VCaP (cell line): ENCODE measurements around the gene IL1RL1.

Source experiments
- H3K27ac ChIP-seq: fragments of 450-650 bp; 2 replicates; pipeline ENCODE4 v1.5.1; 2017
- TF ChIP-seq, protein P1 (sequence below): fragments of 450-650 bp; conservative IDR thresholded peaks from 2 replicates; pipeline ENCODE4 v1.5.1; 2017; ENCODE audit warnings: mild to moderate bottlenecking, moderate library complexity

IL1RL1 gene

DNA sequence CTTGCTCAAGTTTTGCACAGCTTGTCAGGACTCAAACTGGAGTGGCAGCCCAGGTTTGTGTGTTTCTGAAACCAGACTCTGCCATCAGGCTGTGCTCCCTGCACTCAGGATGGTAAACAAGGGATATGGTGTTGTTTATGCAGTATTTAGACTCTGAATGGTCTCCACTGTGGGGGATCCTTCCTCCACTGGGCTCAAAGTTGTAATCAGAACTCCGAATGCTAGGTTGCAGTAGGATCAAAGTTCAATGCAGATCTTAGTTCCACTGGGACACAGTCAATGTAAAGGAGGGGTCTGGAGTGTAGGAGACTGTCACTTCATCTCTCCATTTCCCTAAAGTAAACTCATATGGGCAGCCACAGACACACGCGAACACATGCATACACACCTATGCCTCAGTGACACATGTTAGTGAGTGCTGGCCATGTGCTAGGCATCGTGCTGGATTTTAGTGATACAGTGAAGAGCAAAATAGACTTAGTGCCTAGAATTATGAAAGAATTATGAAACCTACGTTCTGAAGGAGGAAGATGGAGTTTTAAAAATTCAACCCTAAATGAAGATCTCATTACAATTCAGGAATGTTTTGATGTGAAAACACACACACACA lies 50.4 kb downstream of the IL1RL1 start:
- H3K27ac ChIP-seq, result no peak overlapping the region
- TF ChIP-seq, protein P1, sequence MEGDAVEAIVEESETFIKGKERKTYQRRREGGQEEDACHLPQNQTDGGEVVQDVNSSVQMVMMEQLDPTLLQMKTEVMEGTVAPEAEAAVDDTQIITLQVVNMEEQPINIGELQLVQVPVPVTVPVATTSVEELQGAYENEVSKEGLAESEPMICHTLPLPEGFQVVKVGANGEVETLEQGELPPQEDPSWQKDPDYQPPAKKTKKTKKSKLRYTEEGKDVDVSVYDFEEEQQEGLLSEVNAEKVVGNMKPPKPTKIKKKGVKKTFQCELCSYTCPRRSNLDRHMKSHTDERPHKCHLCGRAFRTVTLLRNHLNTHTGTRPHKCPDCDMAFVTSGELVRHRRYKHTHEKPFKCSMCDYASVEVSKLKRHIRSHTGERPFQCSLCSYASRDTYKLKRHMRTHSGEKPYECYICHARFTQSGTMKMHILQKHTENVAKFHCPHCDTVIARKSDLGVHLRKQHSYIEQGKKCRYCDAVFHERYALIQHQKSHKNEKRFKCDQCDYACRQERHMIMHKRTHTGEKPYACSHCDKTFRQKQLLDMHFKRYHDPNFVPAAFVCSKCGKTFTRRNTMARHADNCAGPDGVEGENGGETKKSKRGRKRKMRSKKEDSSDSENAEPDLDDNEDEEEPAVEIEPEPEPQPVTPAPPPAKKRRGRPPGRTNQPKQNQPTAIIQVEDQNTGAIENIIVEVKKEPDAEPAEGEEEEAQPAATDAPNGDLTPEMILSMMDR, result no peak

DNA sequence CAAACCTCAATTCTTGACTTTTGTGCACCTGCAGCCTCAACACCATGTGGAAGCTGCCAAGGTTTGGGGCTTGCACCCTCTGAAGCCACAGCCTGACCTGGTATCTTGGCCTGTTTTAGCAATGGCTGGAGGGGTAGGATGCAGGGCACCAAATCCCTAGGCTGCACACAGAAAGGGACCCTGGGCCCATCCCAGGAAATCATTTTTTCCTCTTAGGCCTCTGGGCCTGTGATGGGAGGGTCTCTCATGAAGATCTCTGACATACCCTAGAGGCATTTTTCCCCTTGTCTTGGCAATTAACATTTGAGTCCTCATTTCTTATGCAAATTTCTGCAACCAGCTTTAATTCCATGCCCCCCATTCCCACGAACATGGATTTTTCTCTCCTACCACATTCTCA lies 54.4 kb downstream of the IL1RL1 start:
- TF ChIP-seq, protein P1, result no peak

DNA sequence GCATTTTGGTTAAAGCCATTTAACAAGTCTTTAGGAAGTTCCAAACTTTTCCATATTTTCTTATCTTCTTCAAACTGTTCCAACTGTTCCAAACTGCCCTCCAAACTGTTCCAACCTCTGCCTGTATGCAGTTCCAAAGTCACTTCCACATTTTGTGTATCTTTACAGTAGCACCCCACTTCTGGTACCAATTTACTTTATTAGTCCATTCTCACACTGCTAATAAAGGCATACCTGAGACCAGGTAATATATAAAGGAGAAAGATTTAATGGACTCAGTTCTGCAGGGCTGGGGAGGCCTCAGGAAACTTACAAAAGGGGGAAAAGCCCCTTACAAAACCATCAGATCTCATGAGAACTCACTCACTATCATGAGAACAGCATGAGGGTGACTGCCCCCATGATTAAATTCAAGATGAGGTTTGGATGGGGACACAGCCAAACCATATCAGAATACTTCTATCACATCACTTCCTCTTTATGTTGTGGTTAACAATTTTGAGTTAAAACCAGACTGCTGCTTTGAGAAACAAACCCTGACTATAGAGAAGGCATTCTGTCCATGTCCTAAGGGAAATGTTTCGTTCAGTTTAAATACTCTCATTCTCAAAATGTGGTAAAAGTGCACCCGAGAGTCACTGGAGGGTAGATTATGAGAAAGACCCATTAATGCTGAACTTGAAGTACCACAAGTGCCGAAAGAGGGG lies 55.2 kb downstream of the IL1RL1 start:
- no peak overlapping the region for H3K27ac ChIP-seq
- TF ChIP-seq, protein P1, result no peak

More for the DNA sequence above, 54.4 kb downstream of the IL1RL1 start:
- H3K27ac ChIP-seq, result no peak overlapping the region

DNA sequence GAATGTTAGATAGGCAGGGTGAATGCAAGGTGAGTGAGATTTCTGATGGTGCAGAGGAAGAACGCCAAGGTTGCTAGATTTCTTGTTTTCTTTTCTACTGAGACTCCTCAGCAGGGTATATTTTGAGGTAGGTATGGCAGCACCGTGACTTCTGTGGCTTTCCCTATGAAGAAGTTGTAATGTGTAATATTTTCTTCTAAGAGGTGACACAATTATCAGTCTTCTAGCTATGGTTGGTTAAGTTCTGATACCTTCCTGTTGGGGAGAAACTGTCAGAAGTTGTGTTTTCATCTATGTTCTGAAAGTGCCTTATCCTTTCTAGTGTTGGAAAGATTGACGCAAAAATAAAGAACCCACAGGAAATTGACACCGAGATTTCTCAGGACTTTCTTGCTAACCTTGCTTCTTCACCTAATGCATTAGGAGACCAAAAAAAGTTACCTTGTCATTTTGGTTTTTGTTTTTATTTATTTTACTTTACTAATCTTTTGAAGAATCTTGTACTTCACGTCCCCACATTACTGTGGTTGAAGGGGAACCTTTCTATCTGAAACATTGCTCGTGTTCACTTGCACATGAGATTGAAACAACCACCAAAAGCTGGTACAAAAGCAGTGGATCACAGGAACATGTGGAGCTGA lies 56.1 kb downstream of the IL1RL1 start:
- TF ChIP-seq, protein P1, result no peak

DNA sequence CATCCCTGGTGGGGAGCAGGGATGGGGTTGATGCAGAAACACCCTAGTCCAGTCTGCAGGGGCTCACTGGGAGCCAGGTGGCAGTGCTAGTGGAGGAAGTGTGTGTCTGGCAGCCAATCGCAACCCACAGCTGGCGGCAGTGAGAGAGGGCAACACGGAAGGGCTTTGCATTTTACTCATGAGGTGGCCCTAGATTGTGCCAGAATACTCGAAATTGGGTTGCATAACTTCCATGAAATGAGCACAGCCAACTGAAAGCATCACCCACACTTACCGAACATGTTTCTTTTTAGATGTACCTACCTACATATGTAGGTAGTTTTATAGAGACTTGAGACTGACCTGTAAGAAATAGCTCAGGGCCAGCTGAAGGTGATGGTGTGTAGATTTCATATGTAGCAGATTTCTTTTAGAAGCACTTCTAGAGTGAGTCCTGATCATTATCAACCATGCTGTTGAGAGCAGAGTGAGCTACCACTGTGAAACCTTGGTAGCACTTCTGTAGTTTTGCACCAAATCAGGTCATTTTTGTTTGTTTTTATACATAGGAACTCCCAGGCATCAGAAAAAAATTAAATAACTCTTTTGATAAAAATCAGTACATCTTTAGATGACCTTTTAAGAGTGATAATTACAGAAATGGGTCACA lies 57.2 kb downstream of the IL1RL1 start:
- TF ChIP-seq, protein P1, result no peak
- no peak overlapping the region for H3K27ac ChIP-seq

More for the DNA sequence above, 56.1 kb downstream of the IL1RL1 start:
- no peak overlapping the region for H3K27ac ChIP-seq

DNA sequence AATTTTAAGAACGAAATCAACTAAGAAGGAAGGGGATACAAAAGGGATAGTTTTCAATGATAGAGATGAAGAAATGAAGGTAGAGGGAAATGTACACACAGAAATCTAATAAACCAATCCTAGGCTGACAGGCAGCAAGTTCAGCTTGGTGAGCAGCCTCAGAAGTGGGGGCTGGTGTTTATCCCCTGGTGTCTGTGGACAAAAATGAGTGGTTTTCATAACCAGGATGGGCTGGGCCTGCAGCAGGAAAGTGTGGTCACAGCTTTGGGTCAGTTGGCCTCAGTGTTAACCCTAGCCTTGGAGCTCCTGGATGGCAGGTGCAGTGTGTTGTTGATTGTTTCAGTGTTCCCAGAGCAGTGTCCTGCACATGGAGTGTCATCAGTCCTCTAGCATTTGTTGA lies 58.5 kb downstream of the IL1RL1 start:
- H3K27ac ChIP-seq, result no peak overlapping the region
- TF ChIP-seq, protein P1, result no peak

DNA sequence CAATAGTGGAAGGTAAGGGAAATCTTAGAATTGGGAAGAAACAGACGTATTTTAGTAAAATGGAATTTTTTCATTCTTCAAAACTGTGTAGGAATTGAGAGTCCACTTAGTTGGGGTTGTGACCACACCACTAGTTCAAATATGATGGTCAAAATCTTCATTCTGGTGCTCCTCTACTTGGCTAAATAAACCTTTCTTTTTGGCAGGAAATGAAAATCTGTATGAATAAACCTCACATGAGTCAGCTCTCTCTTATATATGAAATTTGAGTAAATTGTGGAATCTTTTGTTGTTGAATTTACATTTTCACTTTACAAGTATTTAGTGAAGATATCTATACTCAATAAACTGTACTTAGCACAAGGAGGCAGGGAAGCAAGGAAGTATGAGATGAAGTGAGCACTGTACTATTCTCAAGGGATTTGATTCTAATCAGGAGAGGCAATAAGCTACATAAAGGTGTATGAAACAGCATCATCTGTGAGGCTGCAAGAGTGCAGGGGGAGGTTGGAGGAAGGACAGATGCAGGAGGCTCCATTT lies 64.8 kb downstream of the IL1RL1 start:
- TF ChIP-seq, protein P1, result no peak
- H3K27ac ChIP-seq, result no peak overlapping the region
